Subcutaneous adipose tissue (tissue), 4 donors: ENCODE data around the gene FAM180A. TPM values are rescaled to one million over a fixed set of nuclear protein-coding genes. Genes with fewer than 3 reads are reported as not detected.

Source experiments
- CTCF ChIP-seq: fragments of 450-650 bp; IDR thresholded peaks from one replicate; pipeline ENCODE4 v1.5.1; 2016; ENCODE audit warnings: low read depth, mild to moderate bottlenecking, control low read depth, antibody characterized with exemption, moderate library complexity
- total RNA-seq, 4 donors: library from RNA; depleted of rRNA; stranded (reverse); fragments of >200 nt; gene quantifications; one replicate each; pipeline ENCODE4 v1.1.0, GENCODE V29; 2016

The FAM180A gene
- total RNA-seq, 4 donors from 2014 or later = 1.1 to 9.9 (median 6.3) TPM

- TF ChIP-seq CTCF = no peak
These were observed 22.4 kb upstream of the FAM180A start for GRCh38 chr7:135771051-135771450.

GRCh38 chr7:135770139-135770710 is 21.6 kb upstream of the FAM180A start:
- TF ChIP-seq CTCF = no peak

GRCh38 chr7:135769005-135769802 is 20.6 kb upstream of the FAM180A start:
- no peak for TF ChIP-seq CTCF

GRCh38 chr7:135768467-135768866 is 19.9 kb upstream of the FAM180A start:
- TF ChIP-seq CTCF = no peak

GRCh38 chr7:135768064-135768463 is 19.5 kb upstream of the FAM180A start:
- TF ChIP-seq CTCF = no peak

- no peak for TF ChIP-seq CTCF
These were observed 14.6 kb upstream of the FAM180A start for GRCh38 chr7:135763261-135763660.

GRCh38 chr7:135761751-135762488 is 13.3 kb upstream of the FAM180A start:
- TF ChIP-seq CTCF = no peak
